Measurements from ENCODE around the gene CRYGA. TPM values are rescaled to one million over a fixed set of nuclear protein-coding genes. Genes with fewer than 3 reads are reported as not detected.

Gene CRYGA
- total RNA-seq, 2 experiments from 2014 or later = not detected

GRCh38 chr2:208179028-208179609 is 15.7 kb upstream of the CRYGA start:
- intact Hi-C loops (cut with micrococcal nuclease) = loop anchor here (10.0 kb wide), 1 partner anchor 176 kb away; no protein-coding TSS in a partner anchor
- TF ChIP-seq, protein P1, sequence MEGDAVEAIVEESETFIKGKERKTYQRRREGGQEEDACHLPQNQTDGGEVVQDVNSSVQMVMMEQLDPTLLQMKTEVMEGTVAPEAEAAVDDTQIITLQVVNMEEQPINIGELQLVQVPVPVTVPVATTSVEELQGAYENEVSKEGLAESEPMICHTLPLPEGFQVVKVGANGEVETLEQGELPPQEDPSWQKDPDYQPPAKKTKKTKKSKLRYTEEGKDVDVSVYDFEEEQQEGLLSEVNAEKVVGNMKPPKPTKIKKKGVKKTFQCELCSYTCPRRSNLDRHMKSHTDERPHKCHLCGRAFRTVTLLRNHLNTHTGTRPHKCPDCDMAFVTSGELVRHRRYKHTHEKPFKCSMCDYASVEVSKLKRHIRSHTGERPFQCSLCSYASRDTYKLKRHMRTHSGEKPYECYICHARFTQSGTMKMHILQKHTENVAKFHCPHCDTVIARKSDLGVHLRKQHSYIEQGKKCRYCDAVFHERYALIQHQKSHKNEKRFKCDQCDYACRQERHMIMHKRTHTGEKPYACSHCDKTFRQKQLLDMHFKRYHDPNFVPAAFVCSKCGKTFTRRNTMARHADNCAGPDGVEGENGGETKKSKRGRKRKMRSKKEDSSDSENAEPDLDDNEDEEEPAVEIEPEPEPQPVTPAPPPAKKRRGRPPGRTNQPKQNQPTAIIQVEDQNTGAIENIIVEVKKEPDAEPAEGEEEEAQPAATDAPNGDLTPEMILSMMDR (IDR thresholded peaks at IDR 0.05) = no peak
- DNase-seq = no peak
- Mint-ChIP-seq H3K9me3 (no peaks in the 10 kb centered on the region), H3K36me3 (ENCODE audit: low read depth) (no peaks in the 10 kb centered on the region), H3K4me1 (ENCODE audit: low read depth) (peaks cover 4% of the 10 kb centered on the region), H3K27ac (no peak overlapping the region), H3K4me3 (no peak overlapping the region), H3K27me3 (peaks cover 4% of the 10 kb centered on the region)
- ATAC-seq = no peak
- ChIA-PET CTCF (interaction anchor here (1.5 kb wide), 1 partner anchor 76 kb away, joined by 3 read pairs; the partner anchor contains the start of gene IDH1), POLR2A (no interaction called here)

- TF ChIP-seq, protein P1 (IDR thresholded peaks at IDR 0.05) = no peak
- CTCF ChIA-PET = interaction anchor here (0.7 to 4.5 kb wide), 39 partner anchors 9 to 518 kb away, joined by 3 to 62 read pairs (median 4); partner anchors contain the start of genes C2orf80 and IDH1
- no peaks in the 10 kb centered on the region for H3K9me3 Mint-ChIP-seq
Observed at GRCh38 chr2:208175840-208176153, 12.4 kb upstream of the CRYGA start.

DNA sequence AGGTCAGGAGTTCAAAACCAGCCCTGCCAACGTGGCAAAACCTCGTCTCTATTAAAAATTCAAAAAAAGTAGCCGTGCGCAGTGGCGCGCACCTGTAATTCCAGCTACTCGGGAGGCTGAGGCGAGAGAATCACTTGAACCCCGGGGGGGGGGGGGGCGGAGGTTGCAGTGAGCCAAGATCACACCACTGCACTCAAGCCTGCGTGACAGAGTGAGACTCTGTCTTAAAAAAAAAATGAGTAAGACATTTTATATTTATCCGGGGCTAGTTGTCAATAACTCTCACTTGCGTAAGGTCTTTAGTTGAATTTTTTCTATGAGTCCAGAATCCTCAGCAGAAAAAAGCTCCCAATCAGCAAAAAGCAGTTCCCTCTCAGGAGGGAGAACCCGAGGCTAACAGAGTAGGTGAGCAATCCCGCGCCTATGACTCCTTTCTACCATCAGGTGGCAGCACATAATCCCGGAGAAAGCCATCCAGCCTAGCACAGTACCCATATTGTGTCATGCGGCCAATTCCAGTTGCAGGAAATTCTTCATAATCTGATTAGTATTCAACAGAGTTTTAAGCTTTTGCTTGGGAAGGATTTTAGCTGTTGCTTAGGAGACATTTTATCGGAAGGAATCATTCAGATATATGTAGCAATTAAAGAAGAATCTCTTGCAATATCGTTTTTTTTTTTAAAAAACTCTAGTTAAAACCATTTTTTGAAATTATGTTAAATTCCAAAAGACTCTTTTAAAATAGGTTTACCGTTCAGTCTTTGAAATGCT is 11.9 kb upstream of the CRYGA start:
- DNase-seq (peak; percentile 76), ATAC-seq (peak; percentile 100)
- Mint-ChIP-seq H3K27ac (no peak overlapping the region), H3K4me3 (no peak overlapping the region), H3K4me1 (ENCODE audit: low read depth) (peaks cover 4% of the 10 kb centered on the region), H3K9me3 (no peaks in the 10 kb centered on the region), H3K27me3 (peaks cover 5% of the 10 kb centered on the region), H3K36me3 (ENCODE audit: low read depth) (no peaks in the 10 kb centered on the region)
- intact Hi-C loops (cut with micrococcal nuclease) = loop anchor here (2.0 to 10.0 kb wide), 2 partner anchors 80 to 180 kb away; partner anchors contain the start of gene IDH1
- POLR2A ChIA-PET = interaction anchor here (0.6 to 0.9 kb wide), 3 partner anchors 38 to 306 kb away, joined by 3 read pairs; no protein-coding TSS in a partner anchor
- TF ChIP-seq, protein P1 (IDR thresholded peaks at IDR 0.05) = peak; percentile 82
- CTCF ChIA-PET = interaction anchor here (0.7 to 4.5 kb wide), 45 partner anchors 10 to 518 kb away, joined by 3 to 62 read pairs (median 4); partner anchors contain the start of genes C2orf80 and IDH1

More at GRCh38 chr2:208175840-208176153, 12.4 kb upstream of the CRYGA start:
- no peak for ATAC-seq
- Mint-ChIP-seq H3K27ac (no peak overlapping the region), H3K27me3 (peaks cover 5% of the 10 kb centered on the region), H3K4me3 (no peak overlapping the region), H3K4me1 (ENCODE audit: low read depth) (peaks cover 4% of the 10 kb centered on the region), H3K36me3 (ENCODE audit: low read depth) (no peaks in the 10 kb centered on the region)
- intact Hi-C loops (cut with micrococcal nuclease) = loop anchor here (2.0 to 10.0 kb wide), 2 partner anchors 79 to 179 kb away; partner anchors contain the start of gene IDH1
- POLR2A ChIA-PET = interaction anchor here (0.6 to 0.9 kb wide), 2 partner anchors 56 to 305 kb away, joined by 3 read pairs; no protein-coding TSS in a partner anchor
- DNase-seq = no peak

GRCh38 chr2:208174144-208174543 is 10.8 kb upstream of the CRYGA start:
- ChIA-PET POLR2A (no interaction called here), CTCF (interaction anchor here (0.7 to 4.5 kb wide), 13 partner anchors 8 to 217 kb away, joined by 3 to 62 read pairs (median 6); partner anchors contain the start of gene IDH1)
- intact Hi-C loops (cut with micrococcal nuclease) = loop anchor here (2.0 to 10.0 kb wide), 2 partner anchors 81 to 181 kb away; partner anchors contain the start of gene IDH1
- TF ChIP-seq, protein P1 (IDR thresholded peaks at IDR 0.05) = no peak
- H3K27ac Mint-ChIP-seq = no peak overlapping the region
- no peak overlapping the region for H3K4me3 Mint-ChIP-seq
- peaks cover 8% of the 10 kb centered on the region for H3K27me3 Mint-ChIP-seq
- DNase-seq (no peak), ATAC-seq (no peak)
- peaks cover 4% of the 10 kb centered on the region for H3K4me1 Mint-ChIP-seq (ENCODE audit: low read depth)
- H3K36me3 Mint-ChIP-seq (ENCODE audit: low read depth) = no peaks in the 10 kb centered on the region
- no peaks in the 10 kb centered on the region for H3K9me3 Mint-ChIP-seq
